Measurements from ENCODE around the gene MAP3K5. TPM values are rescaled to one million over a fixed set of nuclear protein-coding genes. Genes with fewer than 3 reads are reported as not detected.
A peak's percentile ranks its signal among the peaks of the same experiment; 100 is the strongest.

Gene MAP3K5
- total and polyA plus RNA-seq, 9 of the 15 experiments (the other 6 are each of a cell fraction or from before 2014, with no cell fraction given), result 2.2 to 13.0 (median 9.9) TPM

GRCh38 chr6:136791296-136792094 is 782 bp downstream of the MAP3K5 start (continued):
- TF ChIP-seq, protein P1, sequence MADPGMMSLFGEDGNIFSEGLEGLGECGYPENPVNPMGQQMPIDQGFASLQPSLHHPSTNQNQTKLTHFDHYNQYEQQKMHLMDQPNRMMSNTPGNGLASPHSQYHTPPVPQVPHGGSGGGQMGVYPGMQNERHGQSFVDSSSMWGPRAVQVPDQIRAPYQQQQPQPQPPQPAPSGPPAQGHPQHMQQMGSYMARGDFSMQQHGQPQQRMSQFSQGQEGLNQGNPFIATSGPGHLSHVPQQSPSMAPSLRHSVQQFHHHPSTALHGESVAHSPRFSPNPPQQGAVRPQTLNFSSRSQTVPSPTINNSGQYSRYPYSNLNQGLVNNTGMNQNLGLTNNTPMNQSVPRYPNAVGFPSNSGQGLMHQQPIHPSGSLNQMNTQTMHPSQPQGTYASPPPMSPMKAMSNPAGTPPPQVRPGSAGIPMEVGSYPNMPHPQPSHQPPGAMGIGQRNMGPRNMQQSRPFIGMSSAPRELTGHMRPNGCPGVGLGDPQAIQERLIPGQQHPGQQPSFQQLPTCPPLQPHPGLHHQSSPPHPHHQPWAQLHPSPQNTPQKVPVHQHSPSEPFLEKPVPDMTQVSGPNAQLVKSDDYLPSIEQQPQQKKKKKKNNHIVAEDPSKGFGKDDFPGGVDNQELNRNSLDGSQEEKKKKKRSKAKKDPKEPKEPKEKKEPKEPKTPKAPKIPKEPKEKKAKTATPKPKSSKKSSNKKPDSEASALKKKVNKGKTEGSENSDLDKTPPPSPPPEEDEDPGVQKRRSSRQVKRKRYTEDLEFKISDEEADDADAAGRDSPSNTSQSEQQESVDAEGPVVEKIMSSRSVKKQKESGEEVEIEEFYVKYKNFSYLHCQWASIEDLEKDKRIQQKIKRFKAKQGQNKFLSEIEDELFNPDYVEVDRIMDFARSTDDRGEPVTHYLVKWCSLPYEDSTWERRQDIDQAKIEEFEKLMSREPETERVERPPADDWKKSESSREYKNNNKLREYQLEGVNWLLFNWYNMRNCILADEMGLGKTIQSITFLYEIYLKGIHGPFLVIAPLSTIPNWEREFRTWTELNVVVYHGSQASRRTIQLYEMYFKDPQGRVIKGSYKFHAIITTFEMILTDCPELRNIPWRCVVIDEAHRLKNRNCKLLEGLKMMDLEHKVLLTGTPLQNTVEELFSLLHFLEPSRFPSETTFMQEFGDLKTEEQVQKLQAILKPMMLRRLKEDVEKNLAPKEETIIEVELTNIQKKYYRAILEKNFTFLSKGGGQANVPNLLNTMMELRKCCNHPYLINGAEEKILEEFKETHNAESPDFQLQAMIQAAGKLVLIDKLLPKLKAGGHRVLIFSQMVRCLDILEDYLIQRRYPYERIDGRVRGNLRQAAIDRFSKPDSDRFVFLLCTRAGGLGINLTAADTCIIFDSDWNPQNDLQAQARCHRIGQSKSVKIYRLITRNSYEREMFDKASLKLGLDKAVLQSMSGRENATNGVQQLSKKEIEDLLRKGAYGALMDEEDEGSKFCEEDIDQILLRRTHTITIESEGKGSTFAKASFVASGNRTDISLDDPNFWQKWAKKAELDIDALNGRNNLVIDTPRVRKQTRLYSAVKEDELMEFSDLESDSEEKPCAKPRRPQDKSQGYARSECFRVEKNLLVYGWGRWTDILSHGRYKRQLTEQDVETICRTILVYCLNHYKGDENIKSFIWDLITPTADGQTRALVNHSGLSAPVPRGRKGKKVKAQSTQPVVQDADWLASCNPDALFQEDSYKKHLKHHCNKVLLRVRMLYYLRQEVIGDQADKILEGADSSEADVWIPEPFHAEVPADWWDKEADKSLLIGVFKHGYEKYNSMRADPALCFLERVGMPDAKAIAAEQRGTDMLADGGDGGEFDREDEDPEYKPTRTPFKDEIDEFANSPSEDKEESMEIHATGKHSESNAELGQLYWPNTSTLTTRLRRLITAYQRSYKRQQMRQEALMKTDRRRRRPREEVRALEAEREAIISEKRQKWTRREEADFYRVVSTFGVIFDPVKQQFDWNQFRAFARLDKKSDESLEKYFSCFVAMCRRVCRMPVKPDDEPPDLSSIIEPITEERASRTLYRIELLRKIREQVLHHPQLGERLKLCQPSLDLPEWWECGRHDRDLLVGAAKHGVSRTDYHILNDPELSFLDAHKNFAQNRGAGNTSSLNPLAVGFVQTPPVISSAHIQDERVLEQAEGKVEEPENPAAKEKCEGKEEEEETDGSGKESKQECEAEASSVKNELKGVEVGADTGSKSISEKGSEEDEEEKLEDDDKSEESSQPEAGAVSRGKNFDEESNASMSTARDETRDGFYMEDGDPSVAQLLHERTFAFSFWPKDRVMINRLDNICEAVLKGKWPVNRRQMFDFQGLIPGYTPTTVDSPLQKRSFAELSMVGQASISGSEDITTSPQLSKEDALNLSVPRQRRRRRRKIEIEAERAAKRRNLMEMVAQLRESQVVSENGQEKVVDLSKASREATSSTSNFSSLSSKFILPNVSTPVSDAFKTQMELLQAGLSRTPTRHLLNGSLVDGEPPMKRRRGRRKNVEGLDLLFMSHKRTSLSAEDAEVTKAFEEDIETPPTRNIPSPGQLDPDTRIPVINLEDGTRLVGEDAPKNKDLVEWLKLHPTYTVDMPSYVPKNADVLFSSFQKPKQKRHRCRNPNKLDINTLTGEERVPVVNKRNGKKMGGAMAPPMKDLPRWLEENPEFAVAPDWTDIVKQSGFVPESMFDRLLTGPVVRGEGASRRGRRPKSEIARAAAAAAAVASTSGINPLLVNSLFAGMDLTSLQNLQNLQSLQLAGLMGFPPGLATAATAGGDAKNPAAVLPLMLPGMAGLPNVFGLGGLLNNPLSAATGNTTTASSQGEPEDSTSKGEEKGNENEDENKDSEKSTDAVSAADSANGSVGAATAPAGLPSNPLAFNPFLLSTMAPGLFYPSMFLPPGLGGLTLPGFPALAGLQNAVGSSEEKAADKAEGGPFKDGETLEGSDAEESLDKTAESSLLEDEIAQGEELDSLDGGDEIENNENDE (IDR thresholded peaks at IDR 0.05; ENCODE audit: low read depth, low read length), result no peak
- TF ChIP-seq ZBTB49 (CRISPR knock-in tag; IDR thresholded peaks at IDR 0.05; ENCODE audit: borderline replicate concordance) (0 out of 2 replicates have a peak, but pooled peaks have one; percentile 50), ERF (CRISPR knock-in tag; IDR thresholded peaks at IDR 0.05) (no peak), MAZ (CRISPR knock-in tag; conservative IDR thresholded peaks at IDR 0.05 in 1 of 2, IDR thresholded peaks at IDR 0.05 in 1 of 2) (no peak; a peak in 1 of 4 replicates), L3MBTL2 (IDR thresholded peaks at IDR 0.05) (peak; percentile 59; the same call in 1 of the 2 replicates), ZNF431 (CRISPR knock-in tag; IDR thresholded peaks at IDR 0.05) (no peak), CBFA2T3 (IDR thresholded peaks at IDR 0.05) (no peak), NRF1 (conservative IDR thresholded peaks at IDR 0.05 in 1 of 2, IDR thresholded peaks at IDR 0.05 in 1 of 2) (peak; percentile 36 to 43; a peak in 3 of 4 replicates), SAFB (IDR thresholded peaks at IDR 0.05; ENCODE audit: borderline replicate concordance, low read depth, low read length) (no peak), RBM17 (IDR thresholded peaks at IDR 0.05; ENCODE audit: borderline replicate concordance, low read depth, low read length) (no peak), NFATC3 (IDR thresholded peaks at IDR 0.05) (no peak), DDX20 (tag; IDR thresholded peaks at IDR 0.05; ENCODE audit: low read depth) (no peak), TSC22D4 (tag; IDR thresholded peaks at IDR 0.05) (no peak), CREM (IDR thresholded peaks at IDR 0.05; ENCODE audit: low read depth) (no peak; the same call in 1 of the 2 replicates)
